Epithelial cell of prostate (primary cell): ENCODE measurements around the gene GNB1L.

Source experiments
- DNase-seq: peaks from one replicate; pipeline ENCODE4 v3.0.0-alpha.2; 2011; ENCODE audit warnings: low read depth, low spot score
- H3K27ac ChIP-seq: fragments of 450-650 bp; 2 replicates; pipeline ENCODE4 v1.5.1; 2017; ENCODE audit warnings: mild to moderate bottlenecking

Gene GNB1L

GRCh38 chr22:19831016-19831415, 23.7 kb downstream of the GNB1L start:
- H3K27ac ChIP-seq, result no peak overlapping the region
- DNase-seq, result no peak

- no peak overlapping the region for H3K27ac ChIP-seq
- DNase-seq, result no peak
Observed at GRCh38 chr22:19828035-19828401, 26.7 kb downstream of the GNB1L start.

GRCh38 chr22:19827341-19828034, 27.2 kb downstream of the GNB1L start:
- DNase-seq, result no peak

GRCh38 chr22:19826619-19826950, 28.1 kb downstream of the GNB1L start:
- DNase-seq, result no peak
- no peak overlapping the region for H3K27ac ChIP-seq

More at GRCh38 chr22:19827341-19828034, 27.2 kb downstream of the GNB1L start:
- H3K27ac ChIP-seq, result no peak overlapping the region

GRCh38 chr22:19825904-19826618, 28.6 kb downstream of the GNB1L start:
- no peak for DNase-seq
- no peak overlapping the region for H3K27ac ChIP-seq

- no peak for DNase-seq
- H3K27ac ChIP-seq, result no peak overlapping the region
Observed at GRCh38 chr22:19824926-19825339, 29.7 kb downstream of the GNB1L start.

GRCh38 chr22:19824212-19824925, 30.3 kb downstream of the GNB1L start:
- DNase-seq, result no peak
- H3K27ac ChIP-seq, result no peak overlapping the region

- no peak overlapping the region for H3K27ac ChIP-seq
- DNase-seq, result no peak
Observed at GRCh38 chr22:19823902-19824211, 30.8 kb downstream of the GNB1L start.

GRCh38 chr22:19823191-19823901, 31.3 kb downstream of the GNB1L start:
- no peak overlapping the region for H3K27ac ChIP-seq
- DNase-seq, result no peak

GRCh38 chr22:19822301-19823117, 32.2 kb downstream of the GNB1L start:
- no peak for DNase-seq
- H3K27ac ChIP-seq, result no peak overlapping the region

GRCh38 chr22:19821523-19822300, 33.0 kb downstream of the GNB1L start:
- H3K27ac ChIP-seq, result no peak overlapping the region
- no peak for DNase-seq

- no peak overlapping the region for H3K27ac ChIP-seq
- DNase-seq, result no peak
Observed at GRCh38 chr22:19820880-19821522, 33.7 kb downstream of the GNB1L start.

GRCh38 chr22:19819911-19820879, 34.5 kb downstream of the GNB1L start:
- no peak for DNase-seq
- H3K27ac ChIP-seq, result no peak overlapping the region

GRCh38 chr22:19819208-19819910, 35.3 kb downstream of the GNB1L start:
- H3K27ac ChIP-seq, result no peak overlapping the region
- DNase-seq, result no peak

GRCh38 chr22:19818324-19819207, 36.1 kb downstream of the GNB1L start:
- no peak overlapping the region for H3K27ac ChIP-seq
- no peak for DNase-seq
